Measurements from ENCODE around the gene SLC25A30. TPM values are rescaled to one million over a fixed set of nuclear protein-coding genes. Genes with fewer than 3 reads are reported as not detected.
A peak's percentile ranks its signal among the peaks of the same experiment; 100 is the strongest.

SLC25A30 gene
- total and polyA plus RNA-seq, 9 of the 15 experiments (the other 6 are each of a cell fraction or from before 2014, with no cell fraction given), result 1.1 to 11.1 (median 5.6) TPM

GRCh38 chr13:45437947-45438346 lies 19.8 kb upstream of the SLC25A30 start:
- no peak overlapping the region for H3K4me3 ChIP-seq
- H3K9me1 ChIP-seq (ENCODE audit: control insufficient read depth, insufficient read depth, low read length), result no peaks in the 10 kb centered on the region
- WGBS (ENCODE audit: insufficient coverage, low coverage, missing lambda C conversion rate), result 29% methylated on average over 4 of the region's 4 CpGs
- H3K79me2 ChIP-seq (ENCODE audit: control insufficient read depth, insufficient read depth, low read length), result no peaks in the 10 kb centered on the region
- CTCF ChIA-PET (ENCODE audit: low intra/inter-chr PET ratio), result no interaction called here
- 0 out of 2 replicates have a peak overlapping the region, but pooled peaks have one; percentile 23 for H2AFZ ChIP-seq (ENCODE audit: low read depth, low read length)
- FAIRE-seq (no peak), ATAC-seq (no peak), DNase-seq (ENCODE audit: extremely low read depth in 1 of 4, low spot score in 3 of 4) (no peak)
- no peaks in the 10 kb centered on the region for H3K36me3 ChIP-seq (ENCODE audit: control insufficient read depth, insufficient read depth, low read length)
- no peak overlapping the region for H3K27ac ChIP-seq (ENCODE audit: extremely low read depth, low read depth, low read length)
- TF ChIP-seq BDP1 (IDR thresholded peaks at IDR 0.05; ENCODE audit: insufficient read depth, insufficient read length), result no peak
- TF ChIP-seq FOXO4 (CRISPR knock-in tag; IDR thresholded peaks at IDR 0.05), result no peak
- TF ChIP-seq ZNF77 (CRISPR knock-in tag; IDR thresholded peaks at IDR 0.05), result no peak
- TF ChIP-seq SMARCB1 (IDR thresholded peaks at IDR 0.05; ENCODE audit: insufficient read length, low read depth), result no peak
- no peak for TF ChIP-seq POLR2H (tag; IDR thresholded peaks at IDR 0.05; ENCODE audit: low read depth)
- no peak for TF ChIP-seq ILK (tag; IDR thresholded peaks at IDR 0.05; ENCODE audit: borderline replicate concordance, low read depth)
- TF ChIP-seq PBX2 (CRISPR knock-in tag; IDR thresholded peaks at IDR 0.05; ENCODE audit: low read depth), result no peak
- no peak for TF ChIP-seq PBX2 (tag; conservative IDR thresholded peaks at IDR 0.05; ENCODE audit: low read depth)
- TF ChIP-seq ELF4 (CRISPR knock-in tag; IDR thresholded peaks at IDR 0.05), result no peak
- TF ChIP-seq ASH1L (IDR thresholded peaks at IDR 0.05; ENCODE audit: borderline replicate concordance, low read depth, partially characterized antibody), result no peak
- TF ChIP-seq TOE1 (IDR thresholded peaks at IDR 0.05; ENCODE audit: borderline replicate concordance), result no peak
- TF ChIP-seq TOE1 (CRISPR knock-in tag; IDR thresholded peaks at IDR 0.05; ENCODE audit: borderline replicate concordance, low read depth), result no peak
- no peak for TF ChIP-seq PTBP1 (IDR thresholded peaks at IDR 0.05; ENCODE audit: low read depth, low read length)
- no peak for TF ChIP-seq STAT5A (IDR thresholded peaks at IDR 0.05; ENCODE audit: borderline replicate concordance, low read length)
- H3K4me2 ChIP-seq (ENCODE audit: insufficient read depth, low read length), result no peak overlapping the region
- BruUV-seq (replicated peaks), result no TSS peak
- POLR2A ChIA-PET, result interaction anchor here (0.6 to 1.1 kb wide), 3 partner anchors 8 to 897 kb away, joined by 3 read pairs; no protein-coding TSS in a partner anchor
- peaks cover 0 to 7% of the 10 kb centered on the region in 2 experiments; a peak in 1 of 5 replicates for H3K4me1 ChIP-seq (replicated peaks in 1 of 2; ENCODE audit: control insufficient read depth in 2 of 2, insufficient read depth in 2 of 2, low read length in 2 of 2)
- no peaks in the 10 kb centered on the region for H4K20me1 ChIP-seq (replicated peaks; ENCODE audit: control insufficient read depth, insufficient read depth, low read length)
- H3K27me3 ChIP-seq (ENCODE audit: control insufficient read depth in 2 of 2, insufficient read depth in 2 of 2, low read length in 2 of 2), result no peaks in the 10 kb centered on the region
- no peak overlapping the region for H3K9ac ChIP-seq (ENCODE audit: insufficient read depth in 1 of 2, low read depth in 2 of 2, low read length in 2 of 2)
- in situ Hi-C loops (cut with MboI), result no loop called here
- intact Hi-C loops (cut with micrococcal nuclease), result no loop called here
- no peaks in the 10 kb centered on the region for H3K9me3 ChIP-seq (replicated peaks; ENCODE audit: control insufficient read depth, insufficient read depth, low read depth, low read length)

All from K562 (cell line).